PC-9 (cell line): ENCODE results near the gene ACTN2. TPM values are rescaled to one million over a fixed set of nuclear protein-coding genes. Genes with fewer than 3 reads are reported as not detected.

ENCODE experiments used
- BruUV-seq: library from RNA; stranded (reverse); fragments of 400-500 nt; replicated peaks from 2 replicates; lab custom pipeline; 2021; lab: Mats Ljungman, UMichigan
- CTCF ChIA-PET: fragments of 300-600 bp; sonication (Branson Sonifier 250); formaldehyde crosslinking; loops from one replicate; lab custom pipeline; 2022; ENCODE audit warnings: antibody characterized with exemption; lab: Charles Lee
- POLR2A ChIA-PET: fragments of 300-600 bp; sonication (Branson Sonifier 250); formaldehyde crosslinking; loops from one replicate; lab custom pipeline; 2022; ENCODE audit warnings: antibody characterized with exemption; ENCODE audit not compliant: unreplicated experiment; lab: Charles Lee
- DNase-seq, 2 experiments: peaks; one replicate each; pipeline versions ENCODE4 v3.0.0 to v3.0.0-alpha.2; 2015 to 2022; ENCODE audit warnings: mixed read lengths in 1 of 2
- H2AFZ ChIP-seq: fragments of 200-600 bp; sonication (generic); 2 replicates; pipeline ENCODE4 v1.8.1; 2017; ENCODE audit warnings: antibody characterized with exemption
- H3F3A ChIP-seq: fragments of 200-600 bp; sonication (generic); 2 replicates; pipeline ENCODE4 v1.8.1; 2017; ENCODE audit warnings: antibody characterized with exemption, mild to moderate bottlenecking, low read depth; ENCODE audit not compliant: insufficient read depth
- H3K27ac ChIP-seq: fragments of 200-600 bp; sonication (generic); 2 replicates; pipeline ENCODE4 v1.6.1; 2016; ENCODE audit warnings: mixed run types
- H3K27me3 ChIP-seq: fragments of 200-600 bp; sonication (generic); 2 replicates; pipeline ENCODE4 v1.6.1; 2016; ENCODE audit warnings: low read depth, mixed run types; ENCODE audit not compliant: insufficient read depth
- H3K36me3 ChIP-seq: fragments of 200-600 bp; sonication (generic); 2 replicates; pipeline ENCODE4 v1.6.1; 2016; ENCODE audit warnings: low read depth, mixed run types
- H3K4me1 ChIP-seq: fragments of 200-600 bp; sonication (generic); replicated peaks from 2 replicates; pipeline ENCODE4 v1.6.1; 2016; ENCODE audit warnings: mixed run types; ENCODE audit not compliant: insufficient read depth
- H3K4me2 ChIP-seq: fragments of 200-600 bp; sonication (generic); 2 replicates; pipeline ENCODE4 v1.6.1; 2017; ENCODE audit warnings: mixed run types
- H3K4me3 ChIP-seq: fragments of 200-600 bp; sonication (generic); 2 replicates; pipeline ENCODE4 v1.6.1; 2016; ENCODE audit warnings: mixed run types
- H3K79me2 ChIP-seq: fragments of 200-600 bp; sonication (generic); 2 replicates; pipeline ENCODE4 v1.6.1; 2017; ENCODE audit warnings: low read depth, mixed run types
- H3K9me2 ChIP-seq: fragments of 200-600 bp; sonication (generic); 2 replicates; pipeline ENCODE4 v1.8.1; 2017; ENCODE audit warnings: mild to moderate bottlenecking; ENCODE audit not compliant: insufficient read depth
- H3K9me3 ChIP-seq: fragments of 200-600 bp; sonication (generic); 2 replicates; pipeline ENCODE4 v1.8.1; 2016; ENCODE audit warnings: low read depth; ENCODE audit not compliant: insufficient read depth
- H4K20me1 ChIP-seq: fragments of 200-600 bp; sonication (generic); 2 replicates; pipeline ENCODE4 v1.8.1; 2017; ENCODE audit not compliant: insufficient read depth
- EZH2 ChIP-seq: fragments of 200-600 bp; sonication (generic); IDR thresholded peaks from 2 replicates; pipeline ENCODE4 v1.8.0; 2017; ENCODE audit warnings: antibody characterized with exemption, low read depth
- intact Hi-C: fragments of 100-400 bp; cut with micrococcal nuclease; formaldehyde crosslinking; loops from one replicate; pipeline ENCODE4 v1.10.0; 2022; ENCODE audit not compliant: unreplicated experiment
- total RNA-seq: library from RNA; stranded (reverse); gene quantifications from 2 replicates; pipeline ENCODE4 v1.2.3, GENCODE V29; 2021
- TF ChIP-seq, protein P1 (sequence below): fragments of 200-600 bp; sonication (generic); conservative IDR thresholded peaks from 2 replicates; pipeline ENCODE4 v1.6.1; 2017; ENCODE audit warnings: mixed run types, antibody characterized with exemption, mild to moderate bottlenecking, moderate library complexity

Gene ACTN2
- total RNA-seq, 1 experiment from 2014 or later = not detected

DNA sequence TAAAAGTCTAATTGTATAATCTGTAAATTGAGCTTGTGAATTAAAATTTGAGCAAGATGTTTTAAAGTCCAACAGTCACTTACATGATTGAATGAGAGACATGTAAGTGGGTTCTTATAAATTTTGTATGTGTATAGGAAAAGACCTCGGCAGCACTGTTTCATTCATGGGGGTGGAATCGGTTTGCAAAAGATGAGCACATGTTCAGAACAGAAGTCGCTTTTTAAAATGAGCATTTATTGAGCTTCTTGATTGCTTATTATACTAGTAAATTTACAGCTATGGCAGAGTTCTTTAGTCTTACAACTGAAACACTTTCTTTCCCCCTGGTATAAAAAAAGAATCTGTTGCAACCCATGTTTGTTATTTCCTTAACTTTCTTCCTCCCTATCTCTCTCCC lies 33.9 kb downstream of the ACTN2 start:
- Histone ChIP-seq H3K4me3 (no peak overlapping the region), H3K79me2 (no peaks in the 10 kb centered on the region), H3F3A (no peaks in the 10 kb centered on the region), H3K36me3 (no peaks in the 10 kb centered on the region), H3K9me3 (no peaks in the 10 kb centered on the region), H3K27me3 (peaks cover 88% of the 10 kb centered on the region), H3K4me1 (no peaks in the 10 kb centered on the region), H4K20me1 (no peaks in the 10 kb centered on the region), H3K4me2 (no peak overlapping the region), H2AFZ (no peak overlapping the region), H3K9me2 (no peaks in the 10 kb centered on the region), H3K27ac (no peak overlapping the region)
- ChIA-PET CTCF (no interaction called here), POLR2A (no interaction called here)
- no peak for TF ChIP-seq EZH2
- TF ChIP-seq, protein P1, sequence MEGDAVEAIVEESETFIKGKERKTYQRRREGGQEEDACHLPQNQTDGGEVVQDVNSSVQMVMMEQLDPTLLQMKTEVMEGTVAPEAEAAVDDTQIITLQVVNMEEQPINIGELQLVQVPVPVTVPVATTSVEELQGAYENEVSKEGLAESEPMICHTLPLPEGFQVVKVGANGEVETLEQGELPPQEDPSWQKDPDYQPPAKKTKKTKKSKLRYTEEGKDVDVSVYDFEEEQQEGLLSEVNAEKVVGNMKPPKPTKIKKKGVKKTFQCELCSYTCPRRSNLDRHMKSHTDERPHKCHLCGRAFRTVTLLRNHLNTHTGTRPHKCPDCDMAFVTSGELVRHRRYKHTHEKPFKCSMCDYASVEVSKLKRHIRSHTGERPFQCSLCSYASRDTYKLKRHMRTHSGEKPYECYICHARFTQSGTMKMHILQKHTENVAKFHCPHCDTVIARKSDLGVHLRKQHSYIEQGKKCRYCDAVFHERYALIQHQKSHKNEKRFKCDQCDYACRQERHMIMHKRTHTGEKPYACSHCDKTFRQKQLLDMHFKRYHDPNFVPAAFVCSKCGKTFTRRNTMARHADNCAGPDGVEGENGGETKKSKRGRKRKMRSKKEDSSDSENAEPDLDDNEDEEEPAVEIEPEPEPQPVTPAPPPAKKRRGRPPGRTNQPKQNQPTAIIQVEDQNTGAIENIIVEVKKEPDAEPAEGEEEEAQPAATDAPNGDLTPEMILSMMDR = no peak
- no peak for DNase-seq
- intact Hi-C loops = no loop called here
- BruUV-seq = no TSS peak

DNA sequence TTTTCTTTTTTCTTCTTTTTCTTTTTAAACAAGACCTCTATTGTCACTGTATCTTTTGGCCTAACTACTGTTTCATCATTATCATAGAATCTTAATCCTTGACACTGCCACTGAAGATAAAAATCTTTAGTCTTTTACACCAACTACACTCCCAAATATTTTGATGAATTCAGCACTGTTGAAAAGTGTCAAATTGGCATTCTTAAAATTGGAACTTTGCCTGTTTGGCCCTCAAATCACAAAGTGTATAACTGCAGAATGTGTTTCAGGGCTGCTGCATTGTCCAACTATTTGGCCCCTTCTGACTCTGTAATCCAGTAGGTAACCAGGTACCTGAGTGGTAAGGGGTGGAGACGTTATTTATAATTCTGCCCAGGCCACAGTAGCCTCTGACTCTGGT lies 34.3 kb downstream of the ACTN2 start:
- no peaks in the 10 kb centered on the region for H3K4me1 ChIP-seq
- ChIA-PET POLR2A (no interaction called here), CTCF (no interaction called here)
- no peak overlapping the region for H3K27ac ChIP-seq
- no peak for TF ChIP-seq EZH2
- TF ChIP-seq, protein P1 = no peak
- no peaks in the 10 kb centered on the region for H4K20me1 ChIP-seq
- no peak overlapping the region for H2AFZ ChIP-seq
- H3F3A ChIP-seq = no peaks in the 10 kb centered on the region
- BruUV-seq = no TSS peak
- no peaks in the 10 kb centered on the region for H3K79me2 ChIP-seq
- peaks cover 91% of the 10 kb centered on the region for H3K27me3 ChIP-seq
- no peak for DNase-seq
- no peaks in the 10 kb centered on the region for H3K36me3 ChIP-seq
- no peak overlapping the region for H3K4me2 ChIP-seq
- intact Hi-C loops = no loop called here
- H3K4me3 ChIP-seq = no peak overlapping the region
- no peaks in the 10 kb centered on the region for H3K9me2 ChIP-seq
- no peaks in the 10 kb centered on the region for H3K9me3 ChIP-seq

DNA sequence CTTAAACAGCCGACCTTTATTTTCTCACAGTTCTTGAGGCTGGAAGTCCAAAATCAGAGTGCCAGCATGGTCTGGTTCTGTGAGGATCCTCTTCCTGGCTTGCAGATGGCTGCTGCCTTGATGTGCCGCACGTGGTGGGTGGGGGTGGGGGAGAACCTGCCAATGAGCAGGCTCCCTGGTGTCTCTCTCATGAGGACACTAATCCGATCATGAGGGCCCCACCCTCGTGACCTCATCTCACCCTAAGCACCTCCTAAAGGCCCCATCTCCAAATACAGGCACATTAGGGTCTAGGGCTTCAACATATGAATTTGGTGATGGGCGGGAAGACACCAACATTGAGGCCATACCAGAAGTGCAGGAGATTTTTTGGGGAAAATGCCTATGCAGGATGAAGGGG lies 37.8 kb downstream of the ACTN2 start:
- H3F3A ChIP-seq = no peaks in the 10 kb centered on the region
- H3K9me3 ChIP-seq = no peaks in the 10 kb centered on the region
- TF ChIP-seq EZH2 = no peak
- TF ChIP-seq, protein P1 = no peak
- intact Hi-C loops = no loop called here
- H3K36me3 ChIP-seq = no peaks in the 10 kb centered on the region
- peaks cover 95% of the 10 kb centered on the region for H3K27me3 ChIP-seq
- no peaks in the 10 kb centered on the region for H3K4me1 ChIP-seq
- CTCF ChIA-PET = no interaction called here
- no TSS peak for BruUV-seq
- no peak overlapping the region for H3K4me2 ChIP-seq
- no peak for DNase-seq
- no peak overlapping the region for H3K27ac ChIP-seq
- H3K9me2 ChIP-seq = no peaks in the 10 kb centered on the region
- POLR2A ChIA-PET = no interaction called here
- H2AFZ ChIP-seq = no peak overlapping the region
- H3K79me2 ChIP-seq = no peaks in the 10 kb centered on the region
- H3K4me3 ChIP-seq = no peak overlapping the region
- H4K20me1 ChIP-seq = no peaks in the 10 kb centered on the region
